WTC11 (cell line): Measurements from ENCODE around the gene OR4D2. TPM values are rescaled to one million over a fixed set of nuclear protein-coding genes. Genes with fewer than 3 reads are reported as not detected.
A peak's percentile ranks its signal among the peaks of the same experiment; 100 is the strongest.

Experiments
- ATF1 ChIP-seq: sonication (generic); formaldehyde crosslinking; IDR thresholded peaks from 2 replicates; pipeline ENCODE4 v1.8.1; 2023; ENCODE audit warnings: mild to moderate bottlenecking, moderate library complexity, missing genetic modification reagents
- ATF2 ChIP-seq: sonication (generic); formaldehyde crosslinking; IDR thresholded peaks from 2 replicates; pipeline ENCODE4 v1.8.1; 2022; ENCODE audit warnings: low read depth, missing genetic modification reagents, borderline replicate concordance
- CREM ChIP-seq: sonication (generic); formaldehyde crosslinking; IDR thresholded peaks from 2 replicates; pipeline ENCODE4 v1.8.1; 2022; ENCODE audit warnings: mild to moderate bottlenecking, missing genetic modification reagents, moderate library complexity
- CTCF ChIP-seq: fragments of 200-600 bp; IDR thresholded peaks from 2 replicates; pipeline ENCODE4 v1.8.0; 2022; ENCODE audit warnings: antibody characterized with exemption
- ELF4 ChIP-seq: sonication (generic); formaldehyde crosslinking; IDR thresholded peaks from 2 replicates; pipeline ENCODE4 v1.8.1; 2022; ENCODE audit warnings: low read depth, mild to moderate bottlenecking, moderate library complexity, missing genetic modification reagents
- ESRRA ChIP-seq: sonication (generic); formaldehyde crosslinking; IDR thresholded peaks from 2 replicates; pipeline ENCODE4 v1.8.1; 2022; ENCODE audit warnings: mild to moderate bottlenecking, missing genetic modification reagents, borderline replicate concordance
- FOXK1 ChIP-seq: sonication (generic); formaldehyde crosslinking; IDR thresholded peaks from 2 replicates; pipeline ENCODE4 v1.8.0; 2022; ENCODE audit warnings: mild to moderate bottlenecking, moderate library complexity, missing genetic modification reagents
- FOXP1 ChIP-seq: sonication (generic); formaldehyde crosslinking; IDR thresholded peaks from 2 replicates; pipeline ENCODE4 v1.8.0; 2022; ENCODE audit warnings: missing genetic modification reagents, mild to moderate bottlenecking, moderate library complexity, borderline replicate concordance
- IRF1 ChIP-seq: sonication (generic); formaldehyde crosslinking; IDR thresholded peaks from 2 replicates; pipeline ENCODE4 v1.8.0; 2023; ENCODE audit warnings: missing genetic modification reagents
- KAT7 ChIP-seq: sonication (generic); formaldehyde crosslinking; IDR thresholded peaks from 2 replicates; pipeline ENCODE4 v1.8.1; 2023; ENCODE audit warnings: missing genetic modification reagents, mild to moderate bottlenecking, borderline replicate concordance
- NFATC4 ChIP-seq: fragments of 250-450 bp; sonication (Bioruptor Pico); IDR thresholded peaks from 2 replicates; pipeline ENCODE4 v1.9.0; 2021; ENCODE audit warnings: mild to moderate bottlenecking
- NFE2L1 ChIP-seq: sonication (generic); formaldehyde crosslinking; IDR thresholded peaks from 2 replicates; pipeline ENCODE4 v1.8.1; 2023; ENCODE audit warnings: missing genetic modification reagents
- NFYB ChIP-seq: sonication (generic); formaldehyde crosslinking; conservative IDR thresholded peaks from 2 replicates; pipeline ENCODE4 v1.8.0; 2022; ENCODE audit warnings: low read depth, missing genetic modification reagents
- NR1H2 ChIP-seq: sonication (generic); formaldehyde crosslinking; IDR thresholded peaks from 2 replicates; pipeline ENCODE4 v1.9.0; 2021; ENCODE audit warnings: mild to moderate bottlenecking, moderate library complexity, missing genetic modification reagents
- PRDM15 ChIP-seq: sonication (generic); formaldehyde crosslinking; IDR thresholded peaks from 2 replicates; pipeline ENCODE4 v1.8.0; 2022; ENCODE audit warnings: missing genetic modification reagents
- PRRX2 ChIP-seq: fragments of 250-450 bp; sonication (Bioruptor Pico); IDR thresholded peaks from 2 replicates; pipeline ENCODE4 v1.8.0; 2021; ENCODE audit warnings: mild to moderate bottlenecking
- RELA ChIP-seq: sonication (generic); formaldehyde crosslinking; IDR thresholded peaks from 2 replicates; pipeline ENCODE4 v1.8.1; 2022; ENCODE audit warnings: missing genetic modification reagents, mild to moderate bottlenecking, borderline replicate concordance
- SOX15 ChIP-seq: fragments of 250-450 bp; sonication (Bioruptor Pico); IDR thresholded peaks from 2 replicates; pipeline ENCODE4 v1.9.0; 2021; ENCODE audit warnings: mild to moderate bottlenecking
- TCF7 ChIP-seq: sonication (generic); formaldehyde crosslinking; IDR thresholded peaks from 2 replicates; pipeline ENCODE4 v1.8.0; 2022; ENCODE audit warnings: mild to moderate bottlenecking, low read depth, missing genetic modification reagents, moderate library complexity
- TEAD4 ChIP-seq: sonication (generic); formaldehyde crosslinking; IDR thresholded peaks from 2 replicates; pipeline ENCODE4 v1.8.0; 2022; ENCODE audit warnings: mild to moderate bottlenecking, missing genetic modification reagents
- ZBTB43 ChIP-seq: sonication (generic); formaldehyde crosslinking; IDR thresholded peaks from 2 replicates; pipeline ENCODE4 v1.8.1; 2023; ENCODE audit warnings: mild to moderate bottlenecking, missing genetic modification reagents
- ZNF512 ChIP-seq: sonication (generic); formaldehyde crosslinking; IDR thresholded peaks from 2 replicates; pipeline ENCODE4 v1.8.1; 2022; ENCODE audit warnings: missing genetic modification reagents, borderline replicate concordance
- ZNF671 ChIP-seq: fragments of 250-450 bp; sonication (Bioruptor Pico); IDR thresholded peaks from 2 replicates; pipeline ENCODE4 v1.8.0; 2021; ENCODE audit warnings: mild to moderate bottlenecking
- total RNA-seq: library from RNA; stranded (reverse); gene quantifications from 3 replicates; pipeline ENCODE4 v1.2.3, GENCODE V29; 2021
- TF ChIP-seq, protein P1 (sequence below): fragments of 250-450 bp; sonication (Bioruptor Pico); IDR thresholded peaks from 2 replicates; pipeline ENCODE4 v1.8.0; 2021; ENCODE audit warnings: mild to moderate bottlenecking
- TF ChIP-seq, protein P2 (sequence below): fragments of 250-450 bp; sonication (Bioruptor Pico); IDR thresholded peaks from 2 replicates; pipeline ENCODE4 v1.9.0; 2021; ENCODE audit warnings: mild to moderate bottlenecking

OR4D2 gene
- total RNA-seq, 1 experiment from 2014 or later = not detected

- TF ChIP-seq ZNF512 (CRISPR knock-in tag) (no peak), TCF7 (CRISPR knock-in tag) (no peak), FOXP1 (CRISPR knock-in tag) (peak; percentile 74; the same call in 1 of the 2 replicates), ATF2 (no peak), NR1H2 (CRISPR knock-in tag) (no peak), PRDM15 (CRISPR knock-in tag) (no peak), KAT7 (CRISPR knock-in tag) (peak; percentile 45; the same call in 1 of the 2 replicates), IRF1 (CRISPR knock-in tag) (no peak), ELF4 (CRISPR knock-in tag) (no peak), RELA (CRISPR knock-in tag) (no peak), ATF1 (no peak), ZNF671 (CRISPR knock-in tag) (no peak), PRRX2 (no peak), SOX15 (CRISPR knock-in tag) (no peak), CREM (CRISPR knock-in tag) (peak; percentile 91; the same call in 1 of the 2 replicates), ZBTB43 (CRISPR knock-in tag) (no peak), TEAD4 (CRISPR knock-in tag) (no peak), NFATC4 (CRISPR knock-in tag) (no peak), NFE2L1 (no peak), ESRRA (CRISPR knock-in tag) (no peak), FOXK1 (CRISPR knock-in tag) (peak; percentile 98), CTCF (no peak), NFYB (CRISPR knock-in tag) (no peak)
- TF ChIP-seq, protein P1, sequence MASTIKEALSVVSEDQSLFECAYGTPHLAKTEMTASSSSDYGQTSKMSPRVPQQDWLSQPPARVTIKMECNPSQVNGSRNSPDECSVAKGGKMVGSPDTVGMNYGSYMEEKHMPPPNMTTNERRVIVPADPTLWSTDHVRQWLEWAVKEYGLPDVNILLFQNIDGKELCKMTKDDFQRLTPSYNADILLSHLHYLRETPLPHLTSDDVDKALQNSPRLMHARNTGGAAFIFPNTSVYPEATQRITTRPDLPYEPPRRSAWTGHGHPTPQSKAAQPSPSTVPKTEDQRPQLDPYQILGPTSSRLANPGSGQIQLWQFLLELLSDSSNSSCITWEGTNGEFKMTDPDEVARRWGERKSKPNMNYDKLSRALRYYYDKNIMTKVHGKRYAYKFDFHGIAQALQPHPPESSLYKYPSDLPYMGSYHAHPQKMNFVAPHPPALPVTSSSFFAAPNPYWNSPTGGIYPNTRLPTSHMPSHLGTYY (CRISPR knock-in tag) = no peak
- TF ChIP-seq, protein P2, sequence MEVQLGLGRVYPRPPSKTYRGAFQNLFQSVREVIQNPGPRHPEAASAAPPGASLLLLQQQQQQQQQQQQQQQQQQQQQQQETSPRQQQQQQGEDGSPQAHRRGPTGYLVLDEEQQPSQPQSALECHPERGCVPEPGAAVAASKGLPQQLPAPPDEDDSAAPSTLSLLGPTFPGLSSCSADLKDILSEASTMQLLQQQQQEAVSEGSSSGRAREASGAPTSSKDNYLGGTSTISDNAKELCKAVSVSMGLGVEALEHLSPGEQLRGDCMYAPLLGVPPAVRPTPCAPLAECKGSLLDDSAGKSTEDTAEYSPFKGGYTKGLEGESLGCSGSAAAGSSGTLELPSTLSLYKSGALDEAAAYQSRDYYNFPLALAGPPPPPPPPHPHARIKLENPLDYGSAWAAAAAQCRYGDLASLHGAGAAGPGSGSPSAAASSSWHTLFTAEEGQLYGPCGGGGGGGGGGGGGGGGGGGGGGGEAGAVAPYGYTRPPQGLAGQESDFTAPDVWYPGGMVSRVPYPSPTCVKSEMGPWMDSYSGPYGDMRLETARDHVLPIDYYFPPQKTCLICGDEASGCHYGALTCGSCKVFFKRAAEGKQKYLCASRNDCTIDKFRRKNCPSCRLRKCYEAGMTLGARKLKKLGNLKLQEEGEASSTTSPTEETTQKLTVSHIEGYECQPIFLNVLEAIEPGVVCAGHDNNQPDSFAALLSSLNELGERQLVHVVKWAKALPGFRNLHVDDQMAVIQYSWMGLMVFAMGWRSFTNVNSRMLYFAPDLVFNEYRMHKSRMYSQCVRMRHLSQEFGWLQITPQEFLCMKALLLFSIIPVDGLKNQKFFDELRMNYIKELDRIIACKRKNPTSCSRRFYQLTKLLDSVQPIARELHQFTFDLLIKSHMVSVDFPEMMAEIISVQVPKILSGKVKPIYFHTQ (CRISPR knock-in tag) = no peak
Measured at GRCh38 chr17:58219007-58219788, 52.4 kb downstream of the OR4D2 start, which contains the start of gene MKS1 (continued).
